ENCODE results near the gene HOXA2. TPM values are rescaled to one million over a fixed set of nuclear protein-coding genes. Genes with fewer than 3 reads are reported as not detected.
A peak's percentile ranks its signal among the peaks of the same experiment; 100 is the strongest.

HOXA2 gene
- polyA plus RNA-seq, 3 donors from 2014 or later = not detected

DNA sequence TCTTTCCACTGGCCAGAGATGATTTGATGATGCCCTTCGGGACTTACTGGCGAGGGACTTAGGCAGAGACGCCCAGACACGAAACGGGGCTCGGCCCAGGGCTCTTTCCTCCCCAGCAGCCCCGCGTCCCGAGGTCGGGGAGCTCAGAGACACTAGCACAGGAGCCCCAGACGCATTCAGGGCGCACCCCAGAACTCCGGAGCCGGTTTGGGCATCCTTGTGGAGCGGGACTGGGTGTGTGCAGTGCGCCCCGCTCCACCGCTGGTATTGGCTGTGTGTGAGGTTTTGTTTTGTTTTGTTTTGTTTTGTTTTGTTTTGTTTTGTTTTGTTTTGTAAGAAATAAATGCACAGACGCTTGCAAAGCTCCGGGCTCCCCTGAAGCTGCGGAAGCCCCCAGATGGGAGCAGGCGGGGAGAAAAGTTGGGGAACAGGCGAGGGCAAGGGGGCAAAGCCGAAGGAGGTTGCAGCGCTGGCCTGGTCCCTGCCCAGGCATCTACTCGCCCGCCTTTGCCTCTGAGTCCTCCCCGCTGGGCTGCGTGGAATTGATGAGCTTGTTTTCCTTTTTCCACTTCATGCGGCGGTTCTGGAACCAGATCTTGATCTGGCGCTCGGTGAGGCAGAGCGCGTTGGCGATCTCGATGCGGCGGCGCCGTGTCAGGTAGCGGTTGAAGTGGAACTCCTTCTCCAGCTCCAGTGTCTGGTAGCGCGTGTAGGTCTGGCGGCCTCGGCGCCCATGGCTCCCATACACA, 42.9 kb upstream of the HOXA2 start:
- Mint-ChIP-seq H3K36me3 (peaks cover 0 to 9% (median 0%) of the 10 kb centered on the region in 3 donors), H3K9me3 (no peaks in the 10 kb centered on the region), H3K4me1 (peaks cover 13 to 29% of the 10 kb centered on the region in 2 donors), H3K27ac (no peak overlapping the region), H3K4me3 (no peak overlapping the region), H3K27me3 (ENCODE audit: low read depth in 3 of 3) (peaks cover 17 to 35% (median 23%) of the 10 kb centered on the region in 3 donors)
- no peak for DNase-seq

GRCh38 chr7:27144781-27145164, 42.3 kb upstream of the HOXA2 start:
- Mint-ChIP-seq H3K4me1 (peaks cover 10 to 24% of the 10 kb centered on the region in 2 donors), H3K9me3 (no peaks in the 10 kb centered on the region), H3K27me3 (ENCODE audit: low read depth in 3 of 3) (peaks cover 17 to 29% (median 23%) of the 10 kb centered on the region in 3 donors), H3K4me3 (no peak overlapping the region), H3K27ac (no peak overlapping the region), H3K36me3 (peaks cover 0 to 9% (median 0%) of the 10 kb centered on the region in 3 donors)
- DNase-seq = no peak

DNA sequence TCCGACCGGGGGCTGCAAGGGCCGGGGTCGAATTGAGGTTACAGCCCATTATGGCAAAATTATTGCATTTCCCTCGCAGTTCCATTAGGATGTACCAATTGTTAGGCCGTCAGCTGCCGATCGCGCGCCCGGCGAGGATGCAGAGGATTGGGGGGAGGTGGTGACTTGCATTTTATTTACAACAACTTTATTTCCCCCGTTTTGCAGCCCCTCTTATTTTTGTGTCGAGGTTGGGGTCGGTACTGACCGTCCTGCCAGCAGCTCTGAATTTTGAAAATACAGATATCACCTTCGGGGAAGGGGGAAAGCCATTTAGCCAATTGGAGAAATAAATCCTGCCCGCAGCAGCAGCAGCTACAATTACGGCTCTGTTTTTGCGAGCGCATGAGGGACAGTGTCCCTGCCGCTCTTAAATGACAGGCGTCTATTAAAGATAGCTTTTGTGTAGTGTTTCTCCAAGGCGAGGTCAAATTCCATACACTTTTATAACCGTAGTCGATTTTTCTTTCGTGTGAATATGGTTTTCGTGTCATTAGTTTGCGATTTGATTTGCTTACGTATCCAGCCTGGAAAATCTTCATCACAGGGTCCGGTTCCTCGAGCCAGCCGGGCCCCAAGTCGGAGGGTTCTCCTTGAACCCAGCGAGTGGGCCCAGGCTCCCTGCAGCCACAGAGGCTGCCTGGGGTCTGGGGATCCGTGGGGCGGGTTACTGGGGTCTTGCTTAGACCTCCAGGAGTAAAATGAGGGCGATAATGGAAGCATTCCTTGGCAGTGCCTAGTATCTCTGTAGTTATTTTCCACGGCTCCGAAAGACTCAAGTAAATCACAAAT, 41.7 kb upstream of the HOXA2 start:
- Mint-ChIP-seq H3K27ac (no peak overlapping the region), H3K9me3 (no peaks in the 10 kb centered on the region), H3K4me3 (no peak overlapping the region), H3K36me3 (peaks cover 0 to 9% (median 0%) of the 10 kb centered on the region in 3 donors), H3K27me3 (ENCODE audit: low read depth in 3 of 3) (peaks cover 14 to 28% (median 21%) of the 10 kb centered on the region in 3 donors), H3K4me1 (peaks cover 10 to 20% of the 10 kb centered on the region in 2 donors)
- no peak for DNase-seq

- Mint-ChIP-seq H3K4me3 (peak within 1 kb of the TSS; percentile 67 to 74 (median 70)), H3K4me1 (peaks cover 10 to 18% of the 10 kb centered on the region in 2 donors), H3K9me3 (no peaks in the 10 kb centered on the region), H3K27ac (peak within 1 kb of the TSS in 1 of 6 donors; percentile 37), H3K36me3 (peaks cover 0 to 12% (median 0%) of the 10 kb centered on the region in 3 donors), H3K27me3 (ENCODE audit: low read depth in 3 of 3) (peaks cover 11 to 25% (median 20%) of the 10 kb centered on the region in 3 donors)
- peak; percentile 38 to 65 (median 57) for DNase-seq
Observed at GRCh38 chr7:27143023-27143949, 40.8 kb upstream of the HOXA2 start, which contains the start of gene HOXA5. TSS of gene HOXA5 (minus strand) at chr7:27143681. CDS start at chr7:27143607, 74 bp downstream.

GRCh38 chr7:27142580-27143022, 40.1 kb upstream of the HOXA2 start:
- peak overlapping the region in 1 of 6 donors; percentile 37 for H3K27ac Mint-ChIP-seq
- peaks cover 10 to 23% (median 18%) of the 10 kb centered on the region in 3 donors for H3K27me3 Mint-ChIP-seq (ENCODE audit: low read depth in 3 of 3)
- peaks cover 7 to 11% of the 10 kb centered on the region in 2 donors for H3K4me1 Mint-ChIP-seq
- peaks cover 0 to 12% (median 0%) of the 10 kb centered on the region in 3 donors for H3K36me3 Mint-ChIP-seq
- no peaks in the 10 kb centered on the region for H3K9me3 Mint-ChIP-seq
- peak overlapping the region; percentile 67 to 74 (median 70) for H3K4me3 Mint-ChIP-seq
- DNase-seq = no peak

- H3K27me3 Mint-ChIP-seq (ENCODE audit: low read depth in 3 of 3) = peaks cover 11 to 18% (median 17%) of the 10 kb centered on the region in 3 donors
- peaks cover 2 to 10% of the 10 kb centered on the region in 2 donors for H3K4me1 Mint-ChIP-seq
- H3K27ac Mint-ChIP-seq = no peak overlapping the region
- H3K9me3 Mint-ChIP-seq = no peaks in the 10 kb centered on the region
- H3K4me3 Mint-ChIP-seq = peak overlapping the region in 4 of 5 donors; percentile 67 to 74 (median 70)
- DNase-seq = no peak
- peaks cover 0 to 12% (median 0%) of the 10 kb centered on the region in 3 donors for H3K36me3 Mint-ChIP-seq
Observed at GRCh38 chr7:27141923-27142579, 39.6 kb upstream of the HOXA2 start.

DNA sequence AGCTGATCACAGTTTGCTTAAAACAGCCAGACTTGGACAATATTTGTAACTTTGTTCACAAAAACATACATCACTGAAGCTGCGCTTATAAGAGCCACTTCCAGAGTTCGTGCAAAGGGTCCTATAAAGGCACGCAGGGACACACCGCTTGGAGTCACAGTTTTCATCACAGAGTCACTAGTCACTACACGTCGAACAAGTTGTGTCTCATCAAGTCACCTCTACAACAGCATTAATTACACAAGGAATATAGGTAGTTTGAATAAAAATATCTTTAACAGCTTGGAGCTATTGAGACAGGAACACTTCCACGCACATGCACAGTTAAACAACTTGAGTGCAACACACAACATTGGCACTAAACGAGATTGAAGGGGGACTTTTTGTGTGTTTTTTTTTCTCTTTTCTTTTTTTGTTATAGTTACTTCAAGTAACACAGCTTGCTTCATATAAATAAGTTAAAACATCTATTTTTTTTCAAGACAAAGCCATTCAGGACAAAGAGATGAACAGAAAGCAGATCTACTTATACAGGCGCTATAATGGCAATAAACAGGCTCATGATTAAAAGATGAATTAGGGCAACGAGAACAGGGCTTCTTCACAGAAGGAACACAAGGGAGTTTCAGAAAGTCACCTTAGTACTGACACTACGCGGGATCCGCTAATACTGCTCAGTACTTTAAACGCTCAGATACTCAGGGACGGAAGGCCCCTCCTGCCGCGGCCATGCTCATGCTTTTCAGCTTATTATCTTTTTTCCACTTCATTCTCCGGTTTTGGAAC, 38.8 kb upstream of the HOXA2 start:
- Mint-ChIP-seq H3K36me3 (peaks cover 0 to 12% (median 0%) of the 10 kb centered on the region in 3 donors), H3K27ac (no peak overlapping the region), H3K27me3 (ENCODE audit: low read depth in 3 of 3) (peaks cover 12 to 13% (median 12%) of the 10 kb centered on the region in 3 donors)

DNA sequence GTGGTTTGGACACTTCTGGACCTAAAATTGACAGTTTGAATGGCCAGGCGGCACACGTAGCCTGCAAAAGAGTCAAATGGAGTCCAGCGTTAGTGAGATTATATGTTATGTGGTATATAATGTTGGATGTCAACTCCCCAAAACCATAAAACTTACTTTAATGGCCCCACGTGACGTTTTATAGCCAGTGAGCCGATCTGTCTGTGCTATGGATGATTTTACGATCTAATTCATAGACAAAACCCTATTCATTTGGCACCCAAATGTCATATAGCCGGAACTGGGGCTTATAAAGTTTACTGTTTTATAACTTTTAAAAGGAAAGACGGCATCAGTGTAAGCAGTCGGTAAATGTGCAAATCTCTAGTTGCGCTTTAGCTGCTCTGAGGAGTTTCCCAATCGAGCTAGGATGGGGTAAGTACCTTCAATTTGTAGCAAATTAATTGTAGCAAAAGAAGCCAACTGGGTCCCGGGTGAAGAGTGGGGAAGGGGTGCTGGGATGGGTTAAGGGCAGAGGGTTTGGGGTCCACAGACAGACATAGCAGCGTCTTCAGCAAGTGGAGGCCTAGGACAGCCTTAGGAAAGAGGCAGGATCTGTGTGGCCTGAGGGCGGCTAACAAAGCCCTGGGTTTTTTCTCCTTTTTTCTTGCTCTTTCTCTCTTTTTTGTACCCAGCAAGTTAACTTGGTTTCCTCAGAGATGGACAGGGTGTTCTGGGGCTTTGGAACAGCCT, 37.8 kb upstream of the HOXA2 start:
- Mint-ChIP-seq H3K27ac (no peak overlapping the region), H3K4me1 (peaks cover 1 to 18% of the 10 kb centered on the region in 2 donors), H3K36me3 (peaks cover 0 to 9% (median 0%) of the 10 kb centered on the region in 3 donors), H3K9me3 (no peaks in the 10 kb centered on the region), H3K4me3 (no peak overlapping the region), H3K27me3 (ENCODE audit: low read depth in 3 of 3) (peaks cover 10 to 15% (median 12%) of the 10 kb centered on the region in 3 donors)
- DNase-seq = no peak

More for the DNA sequence above, 38.8 kb upstream of the HOXA2 start:
- peaks cover 1 to 9% of the 10 kb centered on the region in 2 donors for H3K4me1 Mint-ChIP-seq
- DNase-seq = no peak
- no peak overlapping the region for H3K4me3 Mint-ChIP-seq
- no peaks in the 10 kb centered on the region for H3K9me3 Mint-ChIP-seq

- Mint-ChIP-seq H3K9me3 (no peaks in the 10 kb centered on the region), H3K4me1 (peaks cover 1 to 22% of the 10 kb centered on the region in 2 donors), H3K36me3 (peaks cover 0 to 9% (median 0%) of the 10 kb centered on the region in 3 donors), H3K4me3 (no peak overlapping the region), H3K27ac (no peak overlapping the region), H3K27me3 (ENCODE audit: low read depth in 3 of 3) (peaks cover 10 to 18% (median 14%) of the 10 kb centered on the region in 3 donors)
- DNase-seq = no peak
Observed at GRCh38 chr7:27139334-27140125, 37.0 kb upstream of the HOXA2 start.

DNA sequence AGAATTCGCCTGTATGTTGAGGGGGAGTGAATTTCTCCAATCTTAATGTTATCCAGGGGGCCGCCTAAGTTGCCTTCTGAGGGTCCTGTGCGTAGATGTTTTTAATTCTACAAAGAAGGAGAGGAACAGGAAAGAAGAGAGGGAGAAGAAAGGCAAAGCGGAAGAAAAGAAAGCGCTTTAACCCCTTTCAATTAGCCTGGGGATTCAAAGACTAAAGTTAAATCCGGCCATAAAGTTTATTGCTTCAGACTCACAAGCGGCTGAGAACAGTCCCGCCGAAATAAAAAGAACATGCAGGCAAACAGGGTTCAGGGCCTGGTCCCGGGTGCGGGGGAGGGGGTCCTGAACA, 36.5 kb upstream of the HOXA2 start:
- Mint-ChIP-seq H3K9me3 (no peaks in the 10 kb centered on the region), H3K4me3 (no peak overlapping the region), H3K27me3 (ENCODE audit: low read depth in 3 of 3) (peaks cover 10 to 18% (median 14%) of the 10 kb centered on the region in 3 donors), H3K36me3 (peaks cover 0 to 9% (median 0%) of the 10 kb centered on the region in 3 donors), H3K4me1 (peaks cover 1 to 22% of the 10 kb centered on the region in 2 donors), H3K27ac (no peak overlapping the region)
- no peak for DNase-seq

DNA sequence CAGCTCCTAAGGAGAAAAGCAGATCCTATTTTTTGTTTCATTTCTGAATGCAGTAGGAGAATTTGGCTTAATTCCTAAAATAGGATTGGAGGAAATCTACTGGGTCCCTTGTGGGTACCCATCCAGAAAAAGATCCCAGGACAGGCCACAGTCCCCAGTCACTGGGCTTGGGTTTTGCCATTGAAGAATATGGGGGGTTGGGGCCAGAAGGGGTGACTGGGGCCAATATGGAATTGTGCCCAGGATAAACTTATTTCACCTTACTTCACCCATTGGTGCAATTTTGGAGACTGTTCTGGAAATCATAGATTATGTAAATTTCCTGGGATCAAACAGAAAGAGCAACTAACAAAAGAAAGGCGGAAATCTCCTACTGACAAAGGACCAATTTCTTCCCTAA, 36.0 kb upstream of the HOXA2 start:
- Mint-ChIP-seq H3K4me1 (peaks cover 1 to 22% of the 10 kb centered on the region in 2 donors), H3K36me3 (peaks cover 0 to 9% (median 0%) of the 10 kb centered on the region in 3 donors), H3K9me3 (no peaks in the 10 kb centered on the region), H3K27ac (no peak overlapping the region), H3K4me3 (no peak overlapping the region), H3K27me3 (ENCODE audit: low read depth in 3 of 3) (peaks cover 10 to 18% (median 14%) of the 10 kb centered on the region in 3 donors)
- no peak for DNase-seq
